ENCODE data around the gene PRKAR2A.

- TF ChIP-seq CTCF (IDR thresholded peaks at IDR 0.05 in 4 of 5, conservative IDR thresholded peaks at IDR 0.05 in 1 of 5): no peak
- TF ChIP-seq POLR2A (IDR thresholded peaks at IDR 0.05): no peak
Observed at GRCh38 chr3:48770192-48770502, 77.5 kb downstream of the PRKAR2A start.

All from gastrocnemius medialis (tissue), 4 donors.